Measurements from ENCODE around the gene HNF1A.

GRCh38 chr12:120997448-120997847, 19.1 kb downstream of the HNF1A start:
- no peak for TF ChIP-seq ATM (IDR thresholded peaks at IDR 0.05; ENCODE audit: borderline replicate concordance)
- no peak for TF ChIP-seq MAFK (conservative IDR thresholded peaks at IDR 0.05 in 1 of 2, IDR thresholded peaks at IDR 0.05 in 1 of 2; ENCODE audit: low read length in 2 of 2)

All from HepG2 (cell line).